Fibroblast of skin of right biceps (primary cell): ENCODE measurements around the gene VPS37B.

Experiments used
- DNase-seq: peaks from one replicate; pipeline ENCODE4 v3.0.0-alpha.2; 2013

VPS37B gene

DNA sequence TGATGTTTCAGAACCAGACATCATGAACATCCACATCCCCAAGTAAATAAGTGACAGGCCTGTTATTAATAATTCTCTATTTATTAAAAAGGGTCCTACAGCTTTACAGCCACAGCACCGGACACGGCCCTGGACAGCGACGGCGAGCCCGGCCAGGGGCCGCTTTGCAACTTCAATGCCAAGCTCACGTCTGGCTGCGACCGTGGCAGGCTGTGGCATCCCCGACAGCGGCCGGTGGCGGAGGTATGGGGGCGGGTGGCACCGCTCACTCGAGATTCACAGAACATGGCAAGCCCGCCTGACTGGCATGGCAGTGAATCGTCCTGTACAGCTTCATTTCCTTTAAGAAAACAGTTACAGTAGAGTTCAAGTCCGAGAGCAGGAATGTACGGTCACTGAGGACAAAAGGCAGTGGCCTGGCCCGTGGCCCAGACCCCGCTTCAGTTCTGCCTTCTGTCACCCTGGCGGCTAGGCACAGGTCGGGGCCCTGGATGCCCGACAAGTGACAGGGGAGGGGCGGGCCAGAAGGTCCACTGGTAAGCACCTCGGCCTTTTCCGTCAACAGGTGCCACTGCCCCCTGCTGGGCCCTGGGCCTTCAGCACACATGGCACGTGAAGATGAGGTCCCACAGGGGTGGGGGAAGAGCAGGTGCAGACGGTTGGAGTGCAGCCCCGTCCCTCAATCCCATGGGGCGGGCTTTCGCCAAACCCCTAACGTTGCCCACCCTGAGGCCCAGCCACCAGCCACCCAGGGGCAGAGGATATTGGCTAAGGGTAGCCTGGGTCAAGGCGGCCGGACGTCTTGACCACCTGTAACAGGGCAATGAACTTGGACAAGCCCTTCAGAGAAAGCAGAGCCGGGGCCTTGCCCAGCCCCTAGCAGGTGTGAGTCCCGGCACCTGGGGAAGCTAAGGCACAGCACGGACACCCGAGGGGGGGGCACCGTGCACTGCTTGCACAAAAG is 30.4 kb downstream of the VPS37B start:
- DNase-seq, result peak; percentile 24

DNA sequence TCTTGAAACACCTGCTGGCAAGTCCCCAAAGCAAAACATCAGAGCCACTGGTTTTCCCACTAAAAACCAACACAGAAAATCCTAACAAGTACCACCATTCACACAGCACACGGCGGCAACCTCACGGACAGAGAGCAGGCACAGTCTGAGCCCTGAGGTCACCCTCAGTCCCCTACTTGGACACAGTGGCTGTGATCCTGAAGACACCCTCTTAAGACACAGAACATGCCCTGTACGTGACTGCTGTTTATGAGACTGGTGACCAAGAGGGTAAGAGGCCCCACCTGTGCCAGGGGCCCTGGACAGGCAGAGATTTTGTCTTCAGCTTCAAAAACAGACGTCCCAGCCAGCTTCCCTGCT is 31.1 kb downstream of the VPS37B start:
- no peak for DNase-seq

DNA sequence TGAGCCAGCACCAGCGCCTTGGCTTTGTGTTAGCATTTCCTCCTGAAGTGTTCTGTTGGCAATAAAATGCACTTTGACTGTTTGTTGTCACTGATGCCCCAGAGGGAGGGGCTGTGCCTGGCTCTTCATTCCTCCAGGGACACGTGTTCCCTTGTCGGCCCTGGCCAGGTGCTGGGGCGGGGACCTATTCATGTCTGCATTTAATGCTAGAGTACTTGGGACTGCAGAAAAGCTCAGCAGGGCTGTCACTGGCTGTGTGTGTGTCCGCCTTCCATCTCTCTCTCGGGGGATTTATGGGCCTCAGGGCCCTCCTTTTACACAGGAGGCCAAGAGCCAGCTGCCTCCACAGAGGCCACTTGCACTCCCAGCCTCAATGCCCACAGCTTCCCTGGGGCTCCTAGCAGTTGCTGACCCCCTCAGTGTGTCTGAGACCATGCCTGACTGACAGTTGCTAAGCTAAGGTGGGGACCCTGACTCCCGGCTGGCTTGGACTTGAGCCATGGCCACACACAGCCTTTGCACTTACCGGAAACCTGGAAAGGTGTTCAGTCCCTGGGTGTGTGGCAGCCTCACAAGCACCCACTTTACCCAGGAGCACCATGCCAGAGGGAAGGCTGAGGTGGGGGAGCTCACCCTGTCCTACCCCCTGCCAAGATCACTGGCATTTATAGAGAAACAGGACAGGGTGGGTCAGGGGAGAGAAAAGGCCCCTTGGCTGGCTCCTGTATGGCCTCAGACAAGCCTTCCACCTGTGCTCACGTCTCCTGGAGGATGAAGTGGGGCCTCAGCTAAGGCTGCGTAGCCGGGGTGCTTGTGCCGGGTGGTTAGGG is 32.8 kb downstream of the VPS37B start:
- DNase-seq, result no peak

DNA sequence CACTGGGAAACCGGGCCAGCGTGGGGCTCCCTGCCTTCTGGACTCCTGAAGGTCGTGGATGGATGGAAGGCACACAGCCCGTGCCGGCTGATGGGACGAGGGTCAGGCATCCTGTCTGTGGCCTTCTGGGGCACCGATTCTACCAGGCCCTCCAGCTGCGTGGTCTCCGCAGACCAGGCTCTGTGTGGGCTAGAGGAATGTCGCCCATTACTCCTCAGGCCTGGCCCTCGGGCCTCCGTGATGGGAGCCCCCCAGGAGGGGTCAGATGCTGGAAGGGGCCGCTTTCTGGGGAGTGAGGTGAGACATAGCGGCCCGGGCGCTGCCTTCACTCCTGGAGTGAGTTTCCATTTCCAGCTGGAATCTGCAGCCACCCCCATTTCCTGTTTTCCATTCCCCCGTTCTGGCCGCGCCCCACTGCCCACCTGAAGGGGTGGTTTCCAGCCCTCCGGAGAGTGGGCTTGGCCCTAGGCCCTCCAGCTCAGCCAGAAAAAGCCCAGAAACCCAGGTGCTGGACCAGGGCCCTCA is 33.8 kb downstream of the VPS37B start:
- DNase-seq, result no peak

DNA sequence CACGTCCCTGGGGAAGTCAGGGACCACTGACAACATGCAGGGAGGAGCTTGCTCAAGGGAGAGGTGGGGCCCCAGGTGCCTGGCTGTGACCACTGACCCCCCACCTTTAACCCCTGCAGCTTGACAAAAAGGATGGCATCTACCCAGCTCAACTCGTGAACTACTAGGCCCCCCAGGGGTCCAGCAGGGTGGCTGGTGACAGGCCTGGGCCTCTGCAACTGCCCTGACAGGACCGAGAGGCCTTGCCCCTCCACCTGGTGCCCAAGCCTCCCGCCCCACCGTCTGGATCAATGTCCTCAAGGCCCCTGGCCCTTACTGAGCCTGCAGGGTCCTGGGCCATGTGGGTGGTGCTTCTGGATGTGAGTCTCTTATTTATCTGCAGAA is 34.3 kb downstream of the VPS37B start:
- no peak for DNase-seq

DNA sequence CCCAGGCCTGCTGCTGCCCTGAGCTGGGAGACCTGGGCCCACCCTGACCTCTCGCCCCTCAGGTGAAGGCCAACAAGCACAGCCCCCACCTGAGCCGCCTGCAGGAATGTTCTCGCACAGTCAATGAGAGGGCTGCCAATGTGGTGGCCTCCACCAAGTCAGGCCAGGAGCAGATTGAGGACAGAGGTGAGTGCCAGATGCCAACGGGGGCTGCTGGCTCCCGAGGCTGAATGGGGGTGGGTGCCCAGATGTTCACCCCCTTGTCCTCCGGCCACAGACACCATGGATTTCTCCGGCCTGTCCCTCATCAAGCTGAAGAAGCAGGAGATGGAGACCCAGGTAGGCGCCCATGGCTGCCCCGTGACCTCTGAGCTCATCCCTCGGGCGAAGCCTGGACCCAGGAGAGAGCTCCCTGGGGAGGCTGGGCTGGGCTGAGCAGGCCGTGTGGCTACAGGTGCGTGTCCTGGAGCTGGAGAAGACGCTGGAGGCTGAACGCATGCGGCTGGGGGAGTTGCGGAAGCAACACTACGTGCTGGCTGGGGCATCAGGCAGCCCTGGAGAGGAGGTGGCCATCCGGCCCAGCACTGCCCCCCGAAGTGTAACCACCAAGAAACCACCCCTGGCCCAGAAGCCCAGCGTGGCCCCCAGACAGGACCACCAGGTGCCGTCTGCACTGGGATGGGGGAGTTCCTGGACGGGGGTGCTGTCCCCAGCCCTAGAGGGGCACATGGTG is 34.9 kb downstream of the VPS37B start:
- no peak for DNase-seq

DNA sequence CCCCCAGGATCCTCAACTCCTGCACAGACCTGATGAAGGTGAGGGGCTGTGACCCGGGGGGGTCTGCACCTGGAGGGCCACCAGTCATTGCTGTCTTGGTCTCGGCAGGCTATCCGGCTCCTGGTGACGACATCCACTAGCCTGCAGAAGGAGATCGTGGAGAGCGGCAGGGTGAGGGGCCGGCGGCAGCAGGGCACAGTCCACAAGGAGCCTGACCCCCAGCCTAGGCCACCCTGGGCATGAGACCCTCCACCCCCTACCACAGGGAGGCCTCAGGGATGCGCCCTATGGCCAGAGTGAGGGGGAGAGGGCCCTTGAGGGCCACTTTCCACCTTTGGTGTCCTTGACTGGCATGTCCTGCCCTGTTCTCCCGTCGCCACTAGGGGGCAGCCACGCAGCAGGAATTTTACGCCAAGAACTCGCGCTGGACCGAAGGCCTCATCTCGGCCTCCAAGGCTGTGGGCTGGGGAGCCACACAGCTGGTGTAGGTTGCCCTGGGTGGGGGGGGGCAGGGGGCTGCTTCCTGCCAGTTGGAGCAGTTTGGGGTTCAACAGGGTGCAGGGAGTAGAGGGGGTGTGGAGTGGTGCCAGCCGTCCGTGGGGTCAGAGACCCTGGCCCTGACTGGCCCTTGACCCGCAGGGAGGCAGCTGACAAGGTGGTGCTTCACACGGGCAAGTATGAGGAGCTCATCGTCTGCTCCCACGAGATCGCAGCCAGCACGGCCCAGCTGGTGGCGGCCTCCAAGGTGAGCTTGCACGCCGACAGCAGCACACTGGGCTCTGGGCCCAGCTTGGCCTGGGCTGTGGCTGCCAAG is 35.7 kb downstream of the VPS37B start:
- peak; percentile 71 for DNase-seq

DNA sequence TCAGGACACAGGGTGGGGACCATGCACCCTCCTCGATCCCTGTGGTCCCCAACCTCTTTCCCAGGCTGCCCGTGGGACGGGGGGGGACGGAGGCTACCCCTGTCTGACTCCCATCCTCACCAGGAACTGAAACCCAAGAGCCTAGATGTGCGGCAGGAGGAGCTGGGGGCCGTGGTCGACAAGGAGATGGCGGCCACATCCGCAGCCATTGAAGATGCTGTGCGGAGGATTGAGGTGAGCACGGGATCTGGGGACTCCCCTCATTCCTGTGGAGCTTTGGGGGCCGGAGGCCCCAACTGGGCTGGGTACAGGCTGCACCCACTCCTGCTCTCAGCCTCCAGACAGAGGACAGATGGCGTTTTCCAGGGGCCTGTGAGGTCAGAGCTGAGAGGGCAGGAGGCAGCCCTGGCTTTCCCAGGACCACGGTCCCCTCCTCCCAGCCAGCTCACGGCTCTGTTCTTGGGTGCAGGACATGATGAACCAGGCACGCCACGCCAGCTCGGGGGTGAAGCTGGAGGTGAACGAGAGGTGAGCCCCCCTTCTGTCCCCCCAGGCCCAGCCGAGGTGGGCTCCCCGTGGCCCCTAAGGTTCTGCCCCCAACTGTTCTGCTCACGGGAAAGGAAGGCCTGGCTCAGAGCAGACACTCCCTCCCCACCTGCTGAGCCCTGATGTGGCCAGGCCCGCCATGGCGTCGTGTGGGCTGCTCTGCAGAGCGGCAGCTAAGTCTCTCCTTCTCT is 36.5 kb downstream of the VPS37B start:
- DNase-seq, result no peak

DNA sequence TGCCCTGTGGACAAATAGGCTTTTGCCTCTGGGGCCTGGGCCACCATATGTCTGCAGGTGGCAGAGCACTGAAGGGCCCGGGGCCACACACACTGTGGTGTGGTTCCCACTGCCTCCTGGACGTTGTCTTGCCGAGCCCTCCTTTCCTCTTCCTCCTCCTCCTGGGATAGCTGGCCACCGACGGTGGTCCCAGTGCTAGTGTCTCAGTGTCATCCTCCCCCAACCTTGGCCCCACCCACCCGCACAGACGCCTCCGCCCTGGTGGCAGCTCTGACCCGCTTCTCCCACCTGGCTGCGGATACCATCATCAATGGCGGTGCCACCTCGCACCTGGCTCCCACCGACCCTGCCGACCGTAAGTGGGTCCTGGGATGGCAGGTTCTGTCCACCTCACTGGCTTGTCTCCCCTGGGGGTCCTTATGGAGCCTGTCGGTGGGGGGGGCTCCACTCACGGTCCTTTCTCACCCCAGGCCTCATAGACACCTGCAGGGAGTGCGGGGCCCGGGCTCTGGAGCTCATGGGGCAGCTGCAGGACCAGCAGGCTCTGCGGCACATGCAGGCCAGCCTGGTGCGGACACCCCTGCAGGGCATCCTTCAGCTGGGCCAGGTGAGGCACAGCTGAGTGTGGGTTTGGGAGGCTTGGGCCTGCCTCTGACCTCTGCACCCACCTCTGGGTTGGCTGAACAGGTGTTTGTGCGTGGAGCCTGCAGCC is 37.2 kb downstream of the VPS37B start:
- DNase-seq, result no peak

DNA sequence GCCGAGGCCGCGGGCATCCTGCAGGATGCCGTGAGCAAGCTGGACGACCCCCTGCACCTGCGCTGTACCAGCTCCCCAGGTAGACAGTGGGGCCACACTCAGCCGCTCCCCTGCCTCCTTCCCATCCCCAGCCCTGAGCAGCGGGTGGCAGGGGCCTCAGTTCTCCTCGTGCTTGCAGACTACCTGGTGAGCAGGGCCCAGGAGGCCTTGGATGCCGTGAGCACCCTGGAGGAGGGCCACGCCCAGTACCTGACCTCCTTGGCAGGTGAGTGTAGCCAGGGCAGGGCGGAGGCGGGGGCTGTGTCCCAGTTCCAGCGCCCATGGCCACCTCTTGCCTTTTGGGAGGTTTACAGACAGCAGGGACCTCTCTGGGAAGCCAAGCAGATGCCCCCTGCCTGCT is 37.8 kb downstream of the VPS37B start:
- DNase-seq, result no peak

DNA sequence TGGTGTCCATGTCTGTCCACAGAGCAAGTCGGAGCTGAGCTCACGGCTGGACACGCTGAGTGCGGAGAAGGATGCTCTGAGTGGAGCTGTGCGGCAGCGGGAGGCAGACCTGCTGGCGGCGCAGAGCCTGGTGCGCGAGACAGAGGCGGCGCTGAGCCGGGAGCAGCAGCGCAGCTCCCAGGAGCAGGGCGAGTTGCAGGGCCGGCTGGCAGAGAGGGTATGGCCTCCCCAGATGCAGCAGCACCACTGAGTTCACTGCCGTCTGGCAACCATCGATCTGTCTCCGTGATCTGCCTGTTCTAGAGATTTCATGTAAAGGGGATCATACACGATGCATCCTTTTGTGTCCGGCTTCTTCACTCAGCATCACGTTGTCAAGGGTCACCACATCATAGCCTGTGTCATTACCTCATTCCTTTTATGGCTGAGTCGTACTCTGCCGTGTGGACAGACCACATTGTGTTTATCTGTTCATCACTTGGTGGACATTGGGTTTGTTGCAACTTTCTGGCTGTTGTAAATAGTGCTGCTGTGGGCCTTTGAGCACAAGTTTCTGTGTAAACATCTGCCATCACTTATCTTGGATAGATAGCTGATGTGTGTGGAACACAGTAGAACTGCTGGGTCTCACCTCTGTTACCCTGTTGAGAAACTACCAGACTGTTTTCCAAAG is 38.8 kb downstream of the VPS37B start:
- DNase-seq, result no peak

DNA sequence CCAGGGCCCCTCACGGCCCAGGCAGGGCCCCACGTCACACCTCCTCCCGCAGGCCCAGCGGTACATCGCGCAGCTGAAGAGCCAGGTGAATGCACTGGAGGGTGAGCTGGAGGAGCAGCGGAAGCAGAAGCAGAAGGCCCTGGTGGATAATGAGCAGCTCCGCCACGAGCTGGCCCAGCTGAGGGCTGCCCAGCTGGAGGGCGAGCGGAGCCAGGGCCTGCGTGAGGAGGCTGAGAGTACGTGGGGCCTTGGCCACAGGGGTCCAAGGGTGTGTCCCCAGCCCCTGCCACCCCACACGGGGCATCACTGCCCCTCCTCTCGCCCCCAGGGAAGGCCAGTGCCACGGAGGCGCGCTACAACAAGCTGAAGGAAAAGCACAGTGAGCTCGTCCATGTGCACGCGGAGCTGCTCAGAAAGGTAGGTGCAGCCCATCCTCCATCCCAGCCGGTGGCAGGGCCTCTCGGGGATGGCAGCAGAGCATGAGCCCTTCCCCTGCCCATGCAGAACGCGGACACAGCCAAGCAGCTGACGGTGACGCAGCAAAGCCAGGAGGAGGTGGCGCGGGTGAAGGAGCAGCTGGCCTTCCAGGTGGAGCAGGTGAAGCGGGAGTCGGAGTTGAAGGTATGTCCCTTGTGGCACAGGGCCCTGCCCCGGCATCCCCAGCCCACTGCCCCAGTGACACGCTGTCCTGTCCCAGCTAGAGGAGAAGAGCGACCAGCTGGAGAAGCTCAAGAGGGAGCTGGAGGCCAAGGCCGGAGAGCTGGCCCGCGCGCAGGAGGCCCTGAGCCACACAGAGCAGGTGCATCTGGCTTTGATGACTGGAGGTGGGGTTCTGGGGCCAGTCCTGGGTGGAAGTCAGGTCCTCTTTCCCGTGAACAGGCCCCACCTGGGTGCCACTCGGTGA is 39.7 kb downstream of the VPS37B start:
- DNase-seq, result no peak

DNA sequence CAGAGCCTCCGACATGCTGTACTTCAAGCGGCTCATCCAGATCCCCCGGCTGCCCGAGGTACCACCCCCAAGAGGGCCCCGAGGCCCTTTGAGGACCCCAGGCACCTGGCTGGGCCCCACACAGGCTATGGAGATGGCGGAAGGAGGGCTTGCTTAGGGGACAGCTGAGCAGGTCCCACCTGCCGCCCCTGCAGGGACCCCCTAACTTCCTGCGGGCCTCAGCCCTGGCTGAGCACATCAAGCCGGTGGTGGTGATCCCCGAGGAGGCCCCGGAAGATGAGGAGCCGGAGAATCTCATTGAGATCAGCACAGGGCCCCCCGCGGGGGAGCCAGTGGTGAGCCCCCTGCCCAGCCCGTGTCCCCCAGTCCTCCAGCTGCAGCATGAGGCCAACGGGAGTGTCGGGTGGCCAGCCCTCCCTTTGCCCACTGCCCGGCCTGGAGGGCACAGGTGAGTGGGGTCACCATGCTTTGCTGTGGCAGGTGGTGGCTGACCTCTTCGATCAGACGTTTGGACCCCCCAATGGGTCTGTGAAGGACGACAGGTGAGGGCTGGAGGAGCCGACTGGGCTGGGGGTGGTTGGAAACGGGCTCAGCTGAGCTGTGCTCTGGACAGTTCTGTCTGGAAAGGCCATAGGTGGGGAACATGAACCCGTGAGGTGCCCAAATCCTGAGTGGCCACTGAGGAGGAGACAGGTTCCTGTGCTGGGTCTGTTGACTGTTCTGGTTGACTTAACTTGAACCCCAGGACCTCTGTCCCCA is 40.7 kb downstream of the VPS37B start:
- no peak for DNase-seq

DNA sequence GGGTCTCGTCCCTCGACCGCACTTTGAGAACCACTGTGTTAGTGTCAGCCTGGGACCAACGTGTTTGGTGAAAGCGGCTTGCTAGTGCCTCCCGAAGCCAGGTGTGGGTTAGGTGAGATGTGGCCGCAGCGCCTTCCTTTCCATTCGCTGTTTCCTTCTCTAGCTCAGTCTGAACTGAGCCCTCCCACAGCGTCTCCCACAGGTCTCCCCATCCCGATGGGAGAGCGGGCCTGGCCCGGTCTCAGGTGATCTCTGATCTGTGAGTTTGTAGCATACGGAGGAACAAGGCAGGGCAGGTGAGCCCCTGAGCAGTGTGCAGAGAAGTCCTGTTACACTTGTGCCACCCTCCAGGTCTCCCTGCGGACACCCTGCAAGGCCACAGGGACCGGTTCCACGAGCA is 41.4 kb downstream of the VPS37B start:
- no peak for DNase-seq

DNA sequence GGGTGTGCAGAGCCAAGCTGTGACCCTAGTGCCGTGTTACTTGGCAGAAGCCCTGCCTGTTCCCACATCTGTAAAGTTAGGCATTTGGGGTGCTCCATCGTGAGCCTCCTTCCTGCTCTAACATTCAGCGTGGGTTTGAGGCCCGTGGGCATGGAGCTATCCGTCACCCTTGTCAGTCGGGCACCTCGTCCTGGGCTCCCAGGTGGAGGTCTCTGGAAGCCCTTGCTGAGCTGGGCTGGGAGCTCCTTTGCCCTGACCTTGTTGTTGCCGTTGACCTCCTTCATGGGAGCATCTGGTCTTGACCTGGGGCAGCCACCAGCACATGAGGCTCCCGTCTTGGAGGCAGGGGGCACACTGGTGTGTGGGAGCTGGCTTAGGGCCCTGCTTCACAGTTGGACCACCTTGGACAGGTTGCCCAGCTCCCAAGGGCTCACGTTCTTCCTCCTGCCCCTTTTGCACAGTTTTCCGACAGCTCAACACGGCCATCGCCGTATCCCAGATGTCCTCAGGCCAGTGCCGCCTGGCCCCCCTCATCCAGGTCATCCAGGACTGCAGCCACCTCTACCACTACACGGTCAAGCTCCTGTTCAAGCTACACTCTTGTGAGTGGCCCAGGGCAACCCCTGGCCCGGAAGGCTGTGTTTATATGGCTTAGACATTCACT is 42.2 kb downstream of the VPS37B start:
- DNase-seq, result no peak

DNA sequence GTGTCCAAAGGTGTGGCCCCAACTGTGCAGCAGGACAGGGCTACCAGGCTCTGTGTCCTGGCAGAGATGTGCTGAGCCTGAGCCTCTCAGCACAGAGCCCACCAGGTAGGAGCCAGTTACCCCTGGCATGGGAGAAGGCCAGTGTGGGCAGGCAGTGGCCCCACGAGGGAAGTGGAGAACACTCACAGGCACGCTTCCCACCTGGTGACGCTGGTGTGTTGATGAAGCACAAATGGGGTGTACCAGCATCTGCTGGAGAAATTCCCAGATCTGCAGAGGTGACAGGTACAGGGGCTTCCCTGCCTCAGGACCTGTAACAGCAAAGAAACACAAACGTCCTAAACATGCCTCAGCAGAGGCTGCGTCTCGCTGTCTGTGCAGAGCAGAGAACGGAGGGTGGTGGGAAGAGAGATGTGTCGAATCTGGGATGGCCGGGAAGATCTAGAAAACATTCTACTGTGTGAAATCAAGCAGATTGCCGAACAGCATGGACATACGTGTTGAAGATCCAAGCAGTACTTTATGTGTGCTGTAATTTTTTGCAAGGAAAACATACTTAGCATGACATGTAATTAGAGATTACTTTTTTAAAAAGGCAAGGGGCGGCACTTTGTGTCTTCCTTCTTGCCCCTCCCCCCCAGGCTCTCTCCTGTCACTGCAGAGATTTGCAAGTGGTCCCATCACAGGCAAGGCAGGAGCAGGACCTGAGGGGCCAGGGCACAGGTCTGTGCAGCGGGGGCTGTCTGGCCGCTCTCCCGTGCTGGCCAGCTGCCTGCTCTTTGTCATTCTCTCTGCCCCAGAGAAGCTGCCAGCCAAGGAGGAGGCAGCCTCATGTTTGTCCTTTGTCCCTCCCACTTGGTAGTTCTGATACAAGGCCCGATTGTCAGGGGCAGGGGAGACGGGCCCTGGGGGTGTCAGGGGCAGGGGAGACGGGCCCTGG is 43.3 kb downstream of the VPS37B start:
- no peak for DNase-seq

DNA sequence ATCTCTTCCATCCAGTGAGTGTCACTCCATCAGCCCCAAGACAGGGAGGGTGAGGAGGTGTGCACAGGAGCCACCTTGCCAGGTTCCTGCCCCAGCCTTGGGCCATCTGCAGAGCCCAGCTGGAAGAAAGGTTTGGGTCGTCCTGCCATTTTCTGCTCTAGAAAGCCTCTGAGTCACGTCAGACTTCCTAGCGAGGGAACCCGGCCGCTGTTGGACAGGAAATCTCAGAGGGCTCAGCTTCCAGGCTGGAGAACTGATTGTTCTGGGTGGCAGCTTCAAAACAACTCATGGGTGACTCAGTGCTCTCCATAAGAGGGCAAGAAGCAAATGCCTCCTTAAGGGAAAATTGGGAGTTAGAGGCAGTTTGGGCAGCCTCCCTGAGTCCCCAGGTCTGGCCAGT is 44.1 kb downstream of the VPS37B start:
- DNase-seq, result peak; percentile 77
